ENCODE measurements around the gene ITGA8. TPM values are rescaled to one million over a fixed set of nuclear protein-coding genes. Genes with fewer than 3 reads are reported as not detected.

ITGA8 gene
- polyA plus RNA-seq, 3 donors = not detected

DNA sequence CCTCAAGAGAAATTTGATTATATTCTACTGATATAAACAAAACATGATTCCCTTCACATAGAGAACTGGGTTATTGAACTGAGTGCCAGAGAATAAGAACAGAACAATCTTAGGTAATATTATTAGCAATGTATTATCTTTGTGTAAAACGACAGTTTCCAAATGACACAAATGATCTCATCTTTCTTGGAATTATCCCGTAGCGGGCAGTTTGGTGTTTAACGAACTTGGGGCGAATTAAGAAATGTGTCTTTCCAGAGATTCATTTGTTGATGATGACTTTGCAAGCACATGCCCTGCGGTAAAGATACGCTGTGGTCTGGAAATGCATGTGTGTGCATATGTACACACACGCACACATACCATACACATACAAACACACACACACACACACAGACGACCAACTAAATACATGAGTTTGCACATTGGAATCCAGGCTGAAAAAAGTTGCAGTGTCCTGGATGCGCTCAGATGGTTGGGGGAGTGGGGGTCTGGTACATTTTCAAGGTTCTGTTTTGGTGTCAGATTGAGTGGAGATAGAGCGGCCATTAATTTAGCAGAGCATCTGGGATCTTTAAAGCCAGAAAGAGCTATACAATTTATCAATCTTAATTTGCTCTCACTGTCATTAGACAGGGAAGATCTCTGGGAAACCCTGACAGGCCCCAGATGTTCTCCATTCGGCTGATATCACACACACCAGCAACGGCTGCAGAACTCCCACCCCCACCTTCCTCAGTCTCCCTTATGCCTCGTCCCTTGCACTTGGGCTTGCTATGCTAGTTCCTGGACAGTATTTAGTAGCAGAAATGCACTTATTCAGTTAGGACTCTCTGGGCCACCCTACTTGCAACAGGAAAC lies 236.3 kb downstream of the ITGA8 start:
- Histone ChIP-seq H2AFZ (ENCODE audit: insufficient read depth, low read depth, low read length, poor library complexity, severe bottlenecking) (no peak overlapping the region), H3K9me3 (replicated peaks in 1 of 2; ENCODE audit: control insufficient read depth in 1 of 2, insufficient read depth in 1 of 2, low read length in 2 of 2) (no peaks in the 10 kb centered on the region), H3K9ac (ENCODE audit: insufficient read depth, low read length, poor library complexity, severe bottlenecking) (no peak overlapping the region), H3K4me2 (replicated peaks; ENCODE audit: extremely low read depth, low read length, poor library complexity, severe bottlenecking) (no peak overlapping the region), H3K79me2 (ENCODE audit: insufficient read depth, low read length) (no peaks in the 10 kb centered on the region), H3K4me1 (ENCODE audit: control insufficient read depth in 1 of 2, insufficient read depth in 2 of 2, low read length in 2 of 2) (no peaks in the 10 kb centered on the region), H3K27ac (ENCODE audit: low read depth in 1 of 2, low read length in 2 of 2) (no peak overlapping the region), H3K36me3 (replicated peaks in 1 of 2; ENCODE audit: control insufficient read depth in 1 of 2, insufficient read depth in 2 of 2, low read length in 2 of 2) (no peaks in the 10 kb centered on the region), H3K4me3 (replicated peaks in 1 of 3; ENCODE audit: low read depth in 2 of 3, low read length in 3 of 3) (no peak overlapping the region), H4K20me1 (ENCODE audit: insufficient read depth, low read length) (no peaks in the 10 kb centered on the region), H3K27me3 (ENCODE audit: control insufficient read depth in 2 of 2, insufficient read depth in 2 of 2, low read length in 2 of 2) (no peaks in the 10 kb centered on the region)
- H3K4me3 Mint-ChIP-seq = no peak overlapping the region
- intact Hi-C loops (cut with micrococcal nuclease) = no loop called here
- peaks cover 0 to 3% (median 2%) of the 10 kb centered on the region in 3 donors for H3K27me3 Mint-ChIP-seq (ENCODE audit: low read depth in 3 of 3)
- H3K9me3 Mint-ChIP-seq = peaks cover 0 to 10% (median 0%) of the 10 kb centered on the region in 7 donors
- WGBS (ENCODE audit: insufficient coverage) = 60% methylated on average over 2 of the region's 14 CpGs
- H3K4me1 Mint-ChIP-seq = no peaks in the 10 kb centered on the region
- no peaks in the 10 kb centered on the region for H3K36me3 Mint-ChIP-seq
- DNase-seq = no peak
- no peak for TF ChIP-seq CTCF (IDR thresholded peaks at IDR 0.05)
- H3K27ac Mint-ChIP-seq = no peak overlapping the region

- DNase-seq = no peak
- no peak overlapping the region for H2AFZ ChIP-seq (ENCODE audit: insufficient read depth, low read depth, low read length, poor library complexity, severe bottlenecking)
- H3K36me3 ChIP-seq (replicated peaks in 1 of 2; ENCODE audit: control insufficient read depth in 1 of 2, insufficient read depth in 2 of 2, low read length in 2 of 2) = no peaks in the 10 kb centered on the region
- H3K27ac Mint-ChIP-seq = no peak overlapping the region
- 63% methylated on average over 1 of the region's 2 CpGs for WGBS (ENCODE audit: insufficient coverage)
- H3K4me3 Mint-ChIP-seq = no peak overlapping the region
- no peaks in the 10 kb centered on the region for H3K36me3 Mint-ChIP-seq
- H3K4me1 ChIP-seq (ENCODE audit: control insufficient read depth in 1 of 2, insufficient read depth in 2 of 2, low read length in 2 of 2) = no peaks in the 10 kb centered on the region
- H4K20me1 ChIP-seq (ENCODE audit: insufficient read depth, low read length) = no peaks in the 10 kb centered on the region
- H3K79me2 ChIP-seq (ENCODE audit: insufficient read depth, low read length) = no peaks in the 10 kb centered on the region
- no peaks in the 10 kb centered on the region for H3K4me1 Mint-ChIP-seq
- intact Hi-C loops (cut with micrococcal nuclease) = no loop called here
- H3K27me3 Mint-ChIP-seq (ENCODE audit: low read depth in 3 of 3) = peaks cover 0 to 5% (median 2%) of the 10 kb centered on the region in 3 donors
- no peak overlapping the region for H3K27ac ChIP-seq (ENCODE audit: low read depth in 1 of 2, low read length in 2 of 2)
- peaks cover 0 to 8% (median 1%) of the 10 kb centered on the region in 7 donors for H3K9me3 Mint-ChIP-seq
- no peaks in the 10 kb centered on the region for H3K9me3 ChIP-seq (replicated peaks in 1 of 2; ENCODE audit: control insufficient read depth in 1 of 2, insufficient read depth in 1 of 2, low read length in 2 of 2)
- no peak overlapping the region for H3K4me2 ChIP-seq (replicated peaks; ENCODE audit: extremely low read depth, low read length, poor library complexity, severe bottlenecking)
- no peaks in the 10 kb centered on the region for H3K27me3 ChIP-seq (ENCODE audit: control insufficient read depth in 2 of 2, insufficient read depth in 2 of 2, low read length in 2 of 2)
- no peak overlapping the region for H3K9ac ChIP-seq (ENCODE audit: insufficient read depth, low read length, poor library complexity, severe bottlenecking)
- no peak overlapping the region for H3K4me3 ChIP-seq (replicated peaks in 1 of 3; ENCODE audit: low read depth in 2 of 3, low read length in 3 of 3)
- TF ChIP-seq CTCF (IDR thresholded peaks at IDR 0.05) = no peak
Measured at GRCh38 chr10:15482156-15482555, 237.6 kb downstream of the ITGA8 start.
